ENCODE data around the gene ISG15.
A peak's percentile ranks its signal among the peaks of the same experiment; 100 is the strongest.

Gene ISG15

DNA sequence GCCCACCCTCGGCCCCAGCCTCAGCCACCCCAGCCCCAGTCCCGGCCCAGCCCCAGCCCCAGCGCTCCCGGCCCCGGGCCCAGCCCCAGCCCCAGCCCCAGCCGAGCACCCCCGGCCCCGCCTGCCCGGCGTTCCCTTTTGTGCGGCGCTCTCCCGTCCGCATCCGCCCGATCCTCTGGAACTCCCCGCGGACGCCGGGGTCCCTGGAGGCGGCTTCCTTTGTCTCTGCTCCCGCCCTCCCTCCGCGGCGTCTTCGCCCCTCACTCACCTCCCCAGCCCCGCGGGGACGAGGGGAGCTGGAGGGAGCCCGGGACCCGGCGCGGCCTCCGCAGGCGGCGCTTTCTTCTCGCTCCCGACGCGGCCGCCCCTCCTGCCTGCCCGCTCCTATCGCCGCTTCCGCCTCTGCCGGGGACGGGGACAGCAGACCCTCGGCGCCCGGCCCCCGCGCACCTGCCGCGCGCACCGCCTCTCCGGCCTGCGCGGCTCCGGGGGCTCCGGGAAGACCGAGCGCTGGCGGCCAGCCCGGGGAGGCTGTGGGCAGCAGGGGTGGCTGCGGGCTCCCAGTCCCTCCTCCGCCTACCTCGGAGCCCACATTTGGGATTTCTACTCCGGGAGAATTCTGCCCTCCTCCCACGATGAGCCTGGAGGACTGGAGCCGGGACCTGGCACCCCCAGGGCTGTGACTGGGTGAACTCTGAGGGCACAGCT lies 20.6 kb downstream of the ISG15 start:
- H3K36me3 ChIP-seq, result no peaks in the 10 kb centered on the region
- no peak for DNase-seq
- no peak overlapping the region for H3K4me3 ChIP-seq (ENCODE audit: low read depth, low read length)
- no peak for TF ChIP-seq CTCF (IDR thresholded peaks at IDR 0.05; ENCODE audit: low read depth, low read length)
- H3K4me1 ChIP-seq, result no peaks in the 10 kb centered on the region; the same call in 1 of the 2 replicates
- H3K27me3 ChIP-seq, result peaks cover 24% of the 10 kb centered on the region
- no peaks in the 10 kb centered on the region for H3K9me3 ChIP-seq

GRCh38 chr1:1034439-1034781 lies 21.1 kb downstream of the ISG15 start:
- H3K4me3 ChIP-seq (ENCODE audit: low read depth, low read length), result no peak overlapping the region
- no peak for TF ChIP-seq CTCF (IDR thresholded peaks at IDR 0.05; ENCODE audit: low read depth, low read length)
- peak; percentile 54 for DNase-seq
- no peaks in the 10 kb centered on the region for H3K9me3 ChIP-seq
- peaks cover 5% of the 10 kb centered on the region for H3K4me1 ChIP-seq
- no peaks in the 10 kb centered on the region for H3K36me3 ChIP-seq
- H3K27me3 ChIP-seq, result peaks cover 29% of the 10 kb centered on the region

DNA sequence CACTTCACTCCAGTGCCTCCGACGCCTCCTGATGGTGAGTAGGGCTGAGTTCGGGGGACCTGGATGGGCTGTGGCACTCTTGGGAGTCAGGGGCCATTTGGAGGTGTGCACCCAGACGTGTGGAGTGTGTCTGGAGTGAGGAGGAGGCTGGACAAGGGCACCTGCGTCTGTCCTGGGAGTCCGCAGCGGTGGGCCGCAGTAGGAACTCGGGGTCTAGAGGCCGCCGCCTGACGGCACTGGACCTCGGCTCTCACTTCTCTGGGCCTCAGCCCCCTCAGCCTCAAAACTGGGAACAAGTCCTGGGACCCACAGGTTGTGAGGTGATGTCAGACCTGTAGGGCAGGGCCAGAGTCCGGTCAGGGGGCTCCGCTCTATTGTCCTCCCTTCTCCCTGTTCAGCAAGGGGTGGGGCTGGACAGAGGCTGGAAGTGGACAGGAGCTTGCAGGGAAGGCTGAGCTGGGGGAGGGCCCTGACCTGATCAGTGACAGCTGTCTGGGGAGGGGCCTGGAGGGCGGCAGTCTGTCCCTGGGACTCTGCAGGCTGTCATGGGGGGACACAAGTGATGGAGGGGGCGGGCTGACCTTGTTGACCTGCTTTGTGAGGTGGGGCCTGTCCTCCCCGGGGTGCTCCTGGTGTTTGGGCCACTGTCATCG lies 22.1 kb downstream of the ISG15 start:
- TF ChIP-seq CTCF (IDR thresholded peaks at IDR 0.05; ENCODE audit: low read depth, low read length), result no peak
- peaks cover 13% of the 10 kb centered on the region for H3K4me1 ChIP-seq
- peaks cover 39% of the 10 kb centered on the region for H3K27me3 ChIP-seq
- H3K36me3 ChIP-seq, result no peaks in the 10 kb centered on the region
- H3K4me3 ChIP-seq (ENCODE audit: low read depth, low read length), result no peak overlapping the region
- H3K9me3 ChIP-seq, result no peaks in the 10 kb centered on the region
- DNase-seq, result no peak

DNA sequence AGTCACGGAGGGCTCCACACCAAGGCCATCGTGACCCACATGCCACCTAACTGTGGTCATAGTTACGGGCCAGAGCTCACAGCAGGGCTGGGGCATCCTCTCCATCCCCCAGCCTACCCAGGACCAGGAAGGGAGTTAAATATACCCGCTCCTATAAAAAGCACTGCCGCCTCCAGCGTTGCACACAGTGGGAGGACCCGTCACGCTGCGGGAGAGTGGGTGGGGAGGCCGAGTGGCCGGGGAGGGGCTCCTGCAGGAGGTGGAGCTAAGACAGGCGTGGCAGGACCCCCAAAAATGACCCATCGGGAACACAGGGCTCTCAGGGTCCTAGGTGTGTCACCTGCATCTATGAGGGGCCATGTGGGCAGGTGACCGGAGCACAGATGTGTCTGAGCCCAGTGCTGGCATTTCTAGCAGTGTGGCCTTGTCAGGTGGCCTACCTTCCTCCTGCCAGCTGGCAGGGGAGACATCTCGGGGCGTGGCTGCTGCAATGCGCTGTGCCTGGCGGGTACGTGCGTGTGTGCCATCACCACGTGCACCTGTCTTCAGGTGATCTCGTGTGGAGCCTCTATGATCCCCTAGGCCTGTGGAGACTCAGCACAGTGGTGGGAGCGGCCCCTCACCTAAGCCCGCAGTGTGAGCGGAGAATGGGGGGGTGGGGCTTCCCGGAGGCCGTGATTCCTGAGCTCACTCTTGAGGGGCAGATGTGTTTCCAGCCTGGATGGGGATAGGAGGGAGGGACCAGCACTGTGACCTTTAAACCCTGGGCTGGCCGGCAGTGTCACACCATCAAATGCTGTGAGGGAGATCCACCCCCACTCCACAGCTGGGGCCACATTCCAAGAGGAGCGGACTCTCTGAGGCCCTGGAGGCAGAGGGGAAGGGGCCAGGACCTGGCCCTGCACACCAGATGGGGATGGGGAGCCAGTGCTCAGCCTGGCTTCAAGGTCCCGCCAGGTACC lies 24.4 kb downstream of the ISG15 start:
- Histone ChIP-seq H3K4me1 (peaks cover 14% of the 10 kb centered on the region), H3K9me3 (no peaks in the 10 kb centered on the region), H3K36me3 (no peaks in the 10 kb centered on the region), H3K27me3 (peaks cover 41% of the 10 kb centered on the region), H3K4me3 (ENCODE audit: low read depth, low read length) (no peak overlapping the region)
- no peak for DNase-seq
- no peak for TF ChIP-seq CTCF (IDR thresholded peaks at IDR 0.05; ENCODE audit: low read depth, low read length)

DNA sequence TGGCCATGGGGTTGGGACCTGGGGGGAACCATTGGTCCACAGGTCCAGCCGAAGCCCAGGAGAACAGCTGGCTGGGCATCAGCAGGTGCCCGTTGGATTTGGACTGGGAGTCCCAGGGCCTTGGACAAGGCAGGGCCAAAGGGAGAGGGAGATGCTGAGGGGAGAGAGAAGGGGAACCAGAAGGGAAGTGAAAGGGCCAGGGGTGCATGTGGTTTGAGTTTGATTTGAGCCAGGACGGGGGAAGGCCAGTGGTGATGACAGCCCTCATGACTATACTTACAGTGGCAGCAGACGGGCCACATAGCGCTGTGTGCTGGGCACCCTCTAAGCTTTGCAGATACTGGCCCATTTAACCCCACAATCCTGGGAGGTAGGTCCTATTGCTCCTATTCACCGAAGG lies 25.4 kb downstream of the ISG15 start:
- no peaks in the 10 kb centered on the region for H3K36me3 ChIP-seq
- H3K4me3 ChIP-seq (ENCODE audit: low read depth, low read length), result no peak overlapping the region
- H3K9me3 ChIP-seq, result no peaks in the 10 kb centered on the region
- H3K4me1 ChIP-seq, result peaks cover 14% of the 10 kb centered on the region
- no peak for DNase-seq
- H3K27me3 ChIP-seq, result peaks cover 37% of the 10 kb centered on the region
- TF ChIP-seq CTCF (IDR thresholded peaks at IDR 0.05; ENCODE audit: low read depth, low read length), result no peak

All from BE2C (cell line).